Measurements from ENCODE around the gene CDH1. TPM values are rescaled to one million over a fixed set of nuclear protein-coding genes. Genes with fewer than 3 reads are reported as not detected.

Gene CDH1
- 0.35 to 0.38 TPM in 2 of 3 replicates, not detected in the other for total RNA-seq
- long read RNA-seq, partial matches to known transcripts = 3 of 3 reads
- long read RNA-seq, other reads (novel, unspliced or antisense) = 0 of 3 reads

- H3K4me3 Mint-ChIP-seq (ENCODE audit: unreplicated experiment) = peak within 1 kb of the TSS; percentile 60
- peaks cover 11% of the 10 kb centered on the region for H3K27me3 Mint-ChIP-seq (ENCODE audit: low read depth)
- peaks cover 35% of the 10 kb centered on the region for H3K4me1 Mint-ChIP-seq (ENCODE audit: low read depth)
- H3K27ac Mint-ChIP-seq (ENCODE audit: unreplicated experiment) = no peak within 1 kb of the TSS
- no peaks in the 10 kb centered on the region for H3K36me3 Mint-ChIP-seq (ENCODE audit: low read depth)
- no peaks in the 10 kb centered on the region for H3K9me3 Mint-ChIP-seq (ENCODE audit: low read depth)
- TF ChIP-seq CTCF (IDR thresholded peaks at IDR 0.05) = no peak
- no peak for DNase-seq (ENCODE audit: low spot score)
Observed at GRCh38 chr16:68737046-68737729, at the start of gene CDH1. Gene CDH1 (plus strand): TSS chr16:68737292. CDS start chr16:68737416, 124 bp downstream.

- Mint-ChIP-seq H3K27ac (ENCODE audit: unreplicated experiment) (no peak overlapping the region), H3K9me3 (ENCODE audit: low read depth) (no peaks in the 10 kb centered on the region), H3K4me1 (ENCODE audit: low read depth) (no peaks in the 10 kb centered on the region), H3K36me3 (ENCODE audit: low read depth) (no peaks in the 10 kb centered on the region), H3K4me3 (ENCODE audit: unreplicated experiment) (no peak overlapping the region), H3K27me3 (ENCODE audit: low read depth) (no peaks in the 10 kb centered on the region)
- TF ChIP-seq CTCF (IDR thresholded peaks at IDR 0.05) = no peak
- peak; percentile 18 for DNase-seq (ENCODE audit: low spot score)
Observed at GRCh38 chr16:68689921-68690320, 47.2 kb upstream of the CDH1 start.

GRCh38 chr16:68695575-68695974 lies 41.5 kb upstream of the CDH1 start:
- Mint-ChIP-seq H3K4me3 (ENCODE audit: unreplicated experiment) (no peak overlapping the region), H3K36me3 (ENCODE audit: low read depth) (no peaks in the 10 kb centered on the region), H3K27me3 (ENCODE audit: low read depth) (no peaks in the 10 kb centered on the region), H3K9me3 (ENCODE audit: low read depth) (no peaks in the 10 kb centered on the region), H3K27ac (ENCODE audit: unreplicated experiment) (no peak overlapping the region), H3K4me1 (ENCODE audit: low read depth) (peaks cover 11% of the 10 kb centered on the region)
- TF ChIP-seq CTCF (IDR thresholded peaks at IDR 0.05) = no peak
- no peak for DNase-seq (ENCODE audit: low spot score)

GRCh38 chr16:68696514-68696913 lies 40.6 kb upstream of the CDH1 start:
- Mint-ChIP-seq H3K9me3 (ENCODE audit: low read depth) (no peaks in the 10 kb centered on the region), H3K4me3 (ENCODE audit: unreplicated experiment) (no peak overlapping the region), H3K36me3 (ENCODE audit: low read depth) (no peaks in the 10 kb centered on the region), H3K27me3 (ENCODE audit: low read depth) (no peaks in the 10 kb centered on the region), H3K27ac (ENCODE audit: unreplicated experiment) (no peak overlapping the region), H3K4me1 (ENCODE audit: low read depth) (peaks cover 11% of the 10 kb centered on the region)
- no peak for TF ChIP-seq CTCF (IDR thresholded peaks at IDR 0.05)
- DNase-seq (ENCODE audit: low spot score) = no peak

- no peak overlapping the region for H3K27ac Mint-ChIP-seq (ENCODE audit: unreplicated experiment)
- H3K4me3 Mint-ChIP-seq (ENCODE audit: unreplicated experiment) = no peak overlapping the region
- no peak for TF ChIP-seq CTCF (IDR thresholded peaks at IDR 0.05)
- no peaks in the 10 kb centered on the region for H3K36me3 Mint-ChIP-seq (ENCODE audit: low read depth)
- H3K27me3 Mint-ChIP-seq (ENCODE audit: low read depth) = no peaks in the 10 kb centered on the region
- no peaks in the 10 kb centered on the region for H3K9me3 Mint-ChIP-seq (ENCODE audit: low read depth)
- peaks cover 11% of the 10 kb centered on the region for H3K4me1 Mint-ChIP-seq (ENCODE audit: low read depth)
- DNase-seq (ENCODE audit: low spot score) = no peak
Observed at GRCh38 chr16:68698091-68698490, 39.0 kb upstream of the CDH1 start.
